Stimulated activated CD8-positive, alpha-beta memory T cell treated with anti-CD3 and anti-CD28 coated beads, Interleukin-12 subunit alpha, Interleukin-12 subunit beta, amount 100 ng/mL, for 24 hours (primary cell): Measurements from ENCODE around the gene TLL1.

Source experiments
- DNase-seq: peaks from one replicate; pipeline ENCODE4 v3.0.0-alpha.2; 2020; ENCODE audit errors: extremely low read depth

The TLL1 gene

GRCh38 chr4:166049036-166049435 is 176.0 kb downstream of the TLL1 start:
- no peak for DNase-seq

GRCh38 chr4:166064721-166065120 is 191.7 kb downstream of the TLL1 start:
- DNase-seq: no peak

DNA sequence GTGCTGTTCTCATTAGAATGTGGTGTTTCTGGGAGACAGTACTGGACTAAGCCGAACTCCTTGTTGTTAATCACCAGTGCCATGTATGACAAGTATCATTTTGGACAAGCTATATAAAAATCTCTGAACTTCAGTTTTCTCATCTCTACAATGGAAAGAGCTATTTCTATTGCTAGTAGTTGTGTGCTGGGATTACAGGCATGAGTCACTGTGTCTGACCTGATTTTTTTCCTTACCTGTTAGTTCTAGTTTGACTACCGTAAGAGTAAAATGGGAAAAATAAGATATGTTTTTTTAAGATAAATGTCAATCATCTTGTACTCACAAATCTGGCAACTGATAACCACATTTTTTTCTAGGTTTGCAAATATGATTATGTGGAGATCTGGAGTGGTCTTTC is 192.3 kb downstream of the TLL1 start:
- DNase-seq: no peak

DNA sequence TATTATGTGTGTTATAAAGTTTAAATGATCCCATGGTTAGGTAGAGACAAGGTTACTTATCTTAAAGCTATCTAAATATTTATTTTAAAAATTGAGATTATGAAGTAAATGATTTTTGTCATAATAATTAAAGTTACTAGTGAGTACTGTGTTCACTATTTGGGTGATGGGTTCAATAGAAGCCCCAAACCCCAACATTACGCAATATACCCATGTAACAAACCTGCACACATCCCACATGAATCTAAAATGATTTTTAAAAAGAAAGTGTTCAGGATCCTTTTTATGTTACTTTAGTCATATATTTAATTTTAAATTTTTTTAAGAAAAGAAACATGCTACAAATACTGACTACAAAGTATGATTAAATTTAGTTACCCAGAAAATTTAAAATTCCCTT is 193.9 kb downstream of the TLL1 start:
- no peak for DNase-seq

- DNase-seq: no peak
Observed at GRCh38 chr4:166067915-166068314, 194.9 kb downstream of the TLL1 start.

- DNase-seq: no peak
Observed at GRCh38 chr4:166073783-166074182, 200.7 kb downstream of the TLL1 start.

GRCh38 chr4:166075599-166075998 is 202.6 kb downstream of the TLL1 start:
- no peak for DNase-seq

GRCh38 chr4:166077782-166078181 is 204.7 kb downstream of the TLL1 start:
- no peak for DNase-seq

GRCh38 chr4:166078383-166078782 is 205.3 kb downstream of the TLL1 start:
- DNase-seq: no peak

GRCh38 chr4:166078955-166079354 is 205.9 kb downstream of the TLL1 start:
- no peak for DNase-seq

GRCh38 chr4:166087569-166087968 is 214.5 kb downstream of the TLL1 start:
- no peak for DNase-seq

- DNase-seq: no peak
Observed at GRCh38 chr4:166088576-166088975, 215.5 kb downstream of the TLL1 start.

- DNase-seq: no peak
Observed at GRCh38 chr4:166091146-166091545, 218.1 kb downstream of the TLL1 start.

DNA sequence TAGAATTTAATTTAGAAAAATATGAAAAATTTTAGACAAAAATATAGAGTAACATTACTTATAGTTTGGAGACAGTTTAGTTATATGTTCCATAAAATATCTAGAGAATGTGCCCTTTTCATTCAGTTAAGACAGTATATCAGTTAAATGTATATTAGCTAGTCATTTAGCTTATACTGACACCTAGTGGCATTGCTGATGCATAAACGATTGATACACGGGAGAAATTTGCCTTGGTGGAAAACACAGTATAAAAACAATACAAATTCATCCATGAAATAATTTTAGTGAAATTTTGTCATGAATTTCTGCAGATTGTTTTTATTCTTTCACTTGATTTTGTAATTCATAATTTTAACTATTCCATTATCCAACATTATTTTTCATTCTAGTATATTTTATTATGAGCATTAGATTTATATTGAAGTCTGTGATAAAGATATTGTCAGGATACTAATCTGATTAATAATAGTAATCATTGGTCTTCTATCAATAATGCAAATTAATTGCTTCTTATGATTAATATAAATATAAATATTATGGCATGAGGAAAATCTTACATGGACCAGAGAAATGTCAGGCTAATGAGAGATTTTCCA is 219.0 kb downstream of the TLL1 start:
- no peak for DNase-seq

- no peak for DNase-seq
Observed at GRCh38 chr4:166092797-166093290, 219.8 kb downstream of the TLL1 start.

GRCh38 chr4:166104623-166105022 is 231.6 kb downstream of the TLL1 start:
- DNase-seq: no peak

- no peak for DNase-seq
Observed at GRCh38 chr4:166121897-166122296, 248.9 kb downstream of the TLL1 start.

DNA sequence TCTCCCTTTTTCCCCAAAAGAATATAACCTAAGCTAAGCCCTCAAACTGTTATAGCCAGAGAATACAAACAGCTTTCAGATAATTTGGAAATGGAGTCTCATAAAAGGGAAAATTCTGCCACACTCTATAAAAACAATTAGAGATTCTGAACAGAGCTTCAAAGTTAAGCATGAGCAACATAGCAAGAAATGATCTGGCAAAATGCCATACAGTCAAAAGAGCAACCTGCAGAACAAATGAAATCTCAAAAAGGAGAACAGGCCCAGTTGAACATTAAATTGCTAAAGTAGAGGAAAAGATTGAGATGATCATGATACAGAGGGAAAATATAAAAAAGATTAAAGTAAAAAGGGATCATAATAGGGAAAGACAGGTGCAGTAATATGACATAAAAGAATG is 250.5 kb downstream of the TLL1 start:
- no peak for DNase-seq

DNA sequence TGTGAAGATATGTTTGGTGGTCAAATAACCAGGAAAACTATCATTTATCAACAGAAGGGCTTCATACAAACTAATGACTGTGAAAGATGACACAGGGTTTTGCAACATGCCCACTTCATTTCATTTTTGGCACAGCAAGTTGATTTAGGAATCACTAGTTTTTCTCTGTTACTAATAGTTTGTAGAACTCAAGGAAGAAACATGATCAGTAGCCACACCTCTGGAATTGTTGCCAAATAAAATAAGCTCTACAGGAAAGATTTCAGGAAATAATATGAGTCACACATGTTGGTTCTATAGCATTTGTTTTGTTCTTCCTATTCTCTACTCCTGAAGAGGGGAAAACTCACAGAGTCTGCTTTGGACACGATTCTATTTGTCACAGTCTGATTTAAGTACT is 255.4 kb downstream of the TLL1 start:
- DNase-seq: no peak

DNA sequence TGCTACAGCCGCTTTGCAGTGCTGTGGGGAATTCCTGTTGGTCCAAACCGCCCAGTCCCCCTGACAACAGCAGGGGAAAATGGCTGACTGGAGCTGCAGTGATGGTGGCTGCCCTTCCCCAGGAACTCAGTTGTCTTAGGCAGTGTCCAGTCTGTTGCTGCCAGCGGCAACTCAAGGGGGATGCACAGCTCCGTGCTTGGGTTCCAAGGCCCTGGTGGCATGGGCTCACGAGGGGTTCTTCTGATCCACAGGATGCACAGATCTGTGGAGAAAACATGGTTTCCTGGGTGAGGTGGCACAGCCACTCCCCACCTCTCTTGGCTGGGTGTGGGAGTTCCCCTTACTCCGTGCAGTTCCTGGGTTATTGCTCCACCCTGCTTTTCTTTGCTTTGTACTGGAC is 261.2 kb downstream of the TLL1 start:
- DNase-seq: no peak

DNA sequence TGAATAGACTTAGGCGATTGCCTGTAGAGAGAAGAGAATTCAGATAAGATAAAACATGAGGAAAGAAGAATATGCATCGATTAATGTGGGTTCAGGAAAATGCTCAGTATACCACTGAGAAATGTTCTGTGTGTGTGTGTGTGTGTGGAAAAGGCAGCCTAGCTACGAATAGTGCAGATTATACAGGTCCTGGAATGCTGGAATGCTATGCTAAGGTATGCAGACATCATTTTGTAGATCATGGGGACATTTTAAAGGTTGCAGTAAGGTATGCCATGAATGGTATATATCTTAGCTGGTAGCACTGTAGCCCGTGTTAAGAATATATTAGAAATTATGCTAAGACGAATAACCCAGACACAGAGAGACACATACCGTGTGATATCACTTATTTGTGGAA is 267.9 kb downstream of the TLL1 start:
- DNase-seq: no peak

DNA sequence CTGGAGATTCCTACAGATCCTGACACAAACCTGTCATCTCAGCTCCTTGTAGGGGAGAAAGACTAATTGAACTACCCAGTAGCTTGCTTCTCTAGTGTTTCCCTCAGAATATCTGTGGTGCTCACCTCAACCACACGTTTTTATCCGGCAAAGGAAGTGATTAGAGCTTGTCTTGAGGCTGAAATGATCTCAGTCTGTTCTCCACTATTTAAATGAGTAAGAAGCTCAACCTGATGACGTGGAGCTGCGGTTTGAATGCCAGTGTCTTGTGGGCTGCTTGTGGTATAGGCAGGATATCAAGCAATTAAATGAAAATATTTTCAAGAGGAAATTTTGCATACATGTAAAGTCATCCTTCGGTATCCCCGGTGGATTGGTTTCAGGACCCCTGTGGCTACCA is 270.2 kb downstream of the TLL1 start:
- no peak for DNase-seq

- no peak for DNase-seq
Observed at GRCh38 chr4:166144607-166145006, 271.6 kb downstream of the TLL1 start.

DNA sequence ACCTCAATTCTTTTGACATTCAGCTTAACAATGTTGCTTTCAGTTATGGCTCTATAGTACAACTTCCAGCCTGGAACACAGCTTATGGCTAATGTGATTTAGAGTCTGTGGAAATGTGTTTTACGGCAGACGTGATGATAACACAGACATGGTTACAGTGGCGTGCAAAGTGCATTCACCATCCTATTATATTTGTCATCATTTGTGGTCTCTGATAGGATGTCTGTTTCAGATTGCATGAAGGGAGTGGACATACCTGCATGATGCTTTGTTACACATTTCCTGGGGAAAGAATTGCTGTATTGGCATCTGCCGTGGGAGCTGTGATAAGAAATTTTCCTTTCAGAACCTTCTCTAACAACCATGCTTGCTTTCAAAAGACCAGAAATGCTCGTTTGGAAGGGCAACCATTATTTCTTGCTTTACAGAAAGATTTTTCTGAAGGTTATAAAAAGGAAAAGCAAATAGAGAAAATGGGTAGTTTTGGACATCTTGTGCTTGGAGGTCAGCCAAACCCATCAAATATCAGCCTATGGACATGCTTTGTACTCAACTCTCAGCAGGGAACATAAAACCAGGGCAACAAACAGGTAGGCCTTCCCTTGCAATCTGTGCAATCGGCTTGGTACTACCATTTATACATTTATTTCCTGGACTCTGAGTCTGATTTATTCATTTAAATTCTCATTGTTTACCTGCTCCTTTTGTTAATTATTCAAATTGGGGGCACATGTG is 273.9 kb downstream of the TLL1 start:
- DNase-seq: no peak
